ENCODE results near the gene PPIA. TPM values are rescaled to one million over a fixed set of nuclear protein-coding genes. Genes with fewer than 3 reads are reported as not detected.

Gene PPIA
- total RNA-seq, 1 experiment from 2014 or later, result 2,238 TPM

DNA sequence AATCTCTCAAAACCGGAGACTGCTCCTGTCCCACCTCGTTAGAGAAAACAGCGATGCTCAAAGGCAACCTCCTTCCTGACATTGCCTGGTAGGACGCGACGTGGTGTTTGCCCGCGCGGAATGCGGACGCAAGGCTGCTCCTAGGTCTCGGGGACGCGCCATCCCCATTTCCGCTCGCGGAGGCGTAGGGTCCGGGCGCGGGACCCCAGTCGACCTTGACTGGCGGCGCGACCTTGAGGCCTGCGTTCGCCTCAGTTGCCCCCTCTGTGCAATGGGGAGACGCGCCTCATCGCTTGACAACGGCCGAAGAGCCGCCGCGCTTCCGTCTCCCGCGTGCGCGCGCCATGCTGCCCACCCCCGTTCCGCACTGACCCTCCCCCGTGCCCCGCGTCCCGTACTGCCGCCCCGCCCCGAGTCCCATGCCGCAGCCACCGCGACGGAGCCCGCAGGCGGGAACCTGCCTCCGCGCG lies 412 bp upstream of the PPIA start:
- TF ChIP-seq, protein P1, sequence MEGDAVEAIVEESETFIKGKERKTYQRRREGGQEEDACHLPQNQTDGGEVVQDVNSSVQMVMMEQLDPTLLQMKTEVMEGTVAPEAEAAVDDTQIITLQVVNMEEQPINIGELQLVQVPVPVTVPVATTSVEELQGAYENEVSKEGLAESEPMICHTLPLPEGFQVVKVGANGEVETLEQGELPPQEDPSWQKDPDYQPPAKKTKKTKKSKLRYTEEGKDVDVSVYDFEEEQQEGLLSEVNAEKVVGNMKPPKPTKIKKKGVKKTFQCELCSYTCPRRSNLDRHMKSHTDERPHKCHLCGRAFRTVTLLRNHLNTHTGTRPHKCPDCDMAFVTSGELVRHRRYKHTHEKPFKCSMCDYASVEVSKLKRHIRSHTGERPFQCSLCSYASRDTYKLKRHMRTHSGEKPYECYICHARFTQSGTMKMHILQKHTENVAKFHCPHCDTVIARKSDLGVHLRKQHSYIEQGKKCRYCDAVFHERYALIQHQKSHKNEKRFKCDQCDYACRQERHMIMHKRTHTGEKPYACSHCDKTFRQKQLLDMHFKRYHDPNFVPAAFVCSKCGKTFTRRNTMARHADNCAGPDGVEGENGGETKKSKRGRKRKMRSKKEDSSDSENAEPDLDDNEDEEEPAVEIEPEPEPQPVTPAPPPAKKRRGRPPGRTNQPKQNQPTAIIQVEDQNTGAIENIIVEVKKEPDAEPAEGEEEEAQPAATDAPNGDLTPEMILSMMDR (IDR thresholded peaks at IDR 0.05; ENCODE audit: unreplicated experiment), result no peak
- BruUV-seq (replicated peaks), result TSS peak; percentile 33
- no peaks in the 10 kb centered on the region for H3K27me3 Mint-ChIP-seq (ENCODE audit: insufficient read depth, unreplicated experiment)
- intact Hi-C loops (cut with micrococcal nuclease), result loop anchor here (2.0 to 10.0 kb wide), 3 partner anchors 51 to 207 kb away; partner anchors contain the start of gene ZMIZ2
- H3K27ac Mint-ChIP-seq (ENCODE audit: low read depth, unreplicated experiment), result peak overlapping the region; percentile 98
- POLR2A ChIA-PET, result interaction anchor here (0.7 to 3.7 kb wide), 7 partner anchors 47 to 316 kb away, joined by 3 to 16 read pairs (median 4); partner anchors contain the start of genes DDX56, OGDH, TBRG4 and ZMIZ2
- H3K4me1 Mint-ChIP-seq (ENCODE audit: insufficient read depth, unreplicated experiment), result peaks cover 6% of the 10 kb centered on the region
- peak overlapping the region; percentile 87 for H3K4me3 Mint-ChIP-seq (ENCODE audit: unreplicated experiment)
- no peaks in the 10 kb centered on the region for H3K9me3 Mint-ChIP-seq (ENCODE audit: unreplicated experiment)
- peak; percentile 59 for DNase-seq (ENCODE audit: unreplicated experiment)
- CTCF ChIA-PET, result interaction anchor here (0.7 kb wide), 1 partner anchor 98 kb away, joined by 3 read pairs; no protein-coding TSS in a partner anchor
- peaks cover 54% of the 10 kb centered on the region for H3K36me3 Mint-ChIP-seq (ENCODE audit: insufficient read depth, unreplicated experiment)

DNA sequence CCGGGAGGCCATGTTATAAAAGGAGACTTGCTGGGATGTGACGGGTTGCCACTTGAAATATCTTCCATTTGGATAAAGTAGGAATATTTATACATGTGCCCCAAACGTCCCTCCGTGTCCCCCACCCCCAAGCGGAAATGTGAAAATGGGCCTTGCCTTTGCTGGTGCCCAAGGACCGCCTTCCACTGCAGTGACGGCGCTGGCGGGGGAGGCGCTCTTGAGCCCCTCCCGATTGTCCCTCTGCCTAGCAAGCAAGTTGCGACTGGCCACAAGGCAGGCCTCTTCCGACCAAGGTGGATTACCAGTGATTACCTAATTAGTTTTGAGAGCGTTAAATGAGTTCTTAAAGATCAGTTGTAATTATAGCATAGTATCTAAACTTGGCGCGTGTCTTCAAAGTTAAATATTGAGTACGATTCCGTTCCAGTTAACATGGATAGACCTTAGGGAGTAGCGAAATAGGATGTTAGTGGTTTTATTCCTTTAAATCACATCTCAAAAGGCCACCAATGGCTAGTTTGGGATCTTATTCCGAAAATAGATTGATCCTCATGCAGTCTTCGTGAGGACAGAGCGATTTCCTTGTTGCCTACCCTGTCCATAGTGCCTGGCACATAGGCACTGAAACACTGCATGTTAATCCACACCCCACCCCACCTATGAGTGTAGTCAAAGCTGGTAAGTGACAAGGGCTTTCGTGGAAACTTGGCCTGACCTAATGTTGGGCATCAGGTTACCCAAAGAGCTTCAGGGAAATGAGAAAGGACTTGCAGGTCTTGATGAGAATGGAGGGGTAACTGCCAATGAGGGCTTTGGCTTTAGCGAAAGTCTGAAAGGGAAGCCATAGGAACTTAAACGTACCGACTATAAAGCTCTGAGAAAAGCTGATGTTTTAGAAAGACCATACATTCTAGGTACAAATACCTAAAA lies 1.1 kb downstream of the PPIA start:
- POLR2A ChIA-PET, result interaction anchor here (0.6 to 4.4 kb wide), 27 partner anchors 10 to 1245 kb away, joined by 3 to 75 read pairs (median 7); partner anchors contain the start of genes DDX56, H2AZ2, OGDH and PURB
- Mint-ChIP-seq H3K9me3 (ENCODE audit: unreplicated experiment) (no peaks in the 10 kb centered on the region), H3K4me3 (ENCODE audit: unreplicated experiment) (peak overlapping the region; percentile 87), H3K36me3 (ENCODE audit: insufficient read depth, unreplicated experiment) (peaks cover 66% of the 10 kb centered on the region), H3K27ac (ENCODE audit: low read depth, unreplicated experiment) (peak overlapping the region; percentile 98), H3K4me1 (ENCODE audit: insufficient read depth, unreplicated experiment) (peaks cover 6% of the 10 kb centered on the region), H3K27me3 (ENCODE audit: insufficient read depth, unreplicated experiment) (no peaks in the 10 kb centered on the region)
- DNase-seq (ENCODE audit: unreplicated experiment), result peak; percentile 90
- intact Hi-C loops (cut with micrococcal nuclease), result loop anchor here (1.0 to 10.0 kb wide), 5 partner anchors 50 to 209 kb away; partner anchors contain the start of genes OGDH and ZMIZ2
- TF ChIP-seq, protein P1 (IDR thresholded peaks at IDR 0.05; ENCODE audit: unreplicated experiment), result peak; percentile 42
- CTCF ChIA-PET, result interaction anchor here (0.6 to 1.6 kb wide), 9 partner anchors 43 to 338 kb away, joined by 3 to 11 read pairs (median 3); no protein-coding TSS in a partner anchor
- BruUV-seq (replicated peaks), result TSS peak; percentile 51

DNA sequence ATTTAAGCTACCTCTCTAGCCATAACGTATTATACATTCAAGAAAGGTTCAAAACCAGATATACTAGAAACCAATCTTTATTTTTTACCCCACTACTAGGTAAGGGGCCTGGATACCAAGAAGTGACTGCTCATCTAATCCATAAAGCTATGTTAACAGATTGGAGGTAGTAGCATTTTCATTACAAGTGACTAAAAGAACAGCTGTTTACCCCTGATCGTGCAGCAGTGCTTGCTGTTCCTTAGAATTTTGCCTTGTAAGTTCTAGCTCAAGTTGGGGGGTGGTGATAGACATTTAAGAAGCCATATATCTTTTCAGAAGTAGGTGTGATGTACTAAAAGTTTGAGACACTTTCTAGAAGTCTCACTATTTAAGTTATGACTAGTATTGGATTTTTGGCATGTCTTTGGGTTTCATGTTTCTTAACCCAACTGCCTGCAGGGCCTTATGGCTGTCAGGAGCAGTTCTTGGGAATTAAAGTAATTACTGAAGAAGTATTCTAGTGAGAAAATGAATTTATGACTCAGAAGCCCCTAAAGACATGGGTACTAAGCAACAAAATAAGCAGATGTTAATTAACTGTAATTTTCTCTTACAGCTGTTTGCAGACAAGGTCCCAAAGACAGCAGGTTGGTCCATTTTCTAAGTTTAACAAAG lies 2.3 kb downstream of the PPIA start:
- intact Hi-C loops (cut with micrococcal nuclease), result loop anchor here (10.0 kb wide), 2 partner anchors 54 to 104 kb away; partner anchors contain the start of gene ZMIZ2
- BruUV-seq (replicated peaks), result no TSS peak
- peaks cover 6% of the 10 kb centered on the region for H3K4me1 Mint-ChIP-seq (ENCODE audit: insufficient read depth, unreplicated experiment)
- DNase-seq (ENCODE audit: unreplicated experiment), result peak; percentile 28
- ChIA-PET CTCF (interaction anchor here (0.6 to 1.6 kb wide), 14 partner anchors 29 to 1829 kb away, joined by 3 to 11 read pairs (median 3); no protein-coding TSS in a partner anchor), POLR2A (interaction anchor here (0.6 to 4.4 kb wide), 23 partner anchors 9 to 338 kb away, joined by 3 to 75 read pairs (median 7); partner anchors contain the start of genes DDX56, H2AZ2, OGDH and PURB)
- H3K27ac Mint-ChIP-seq (ENCODE audit: low read depth, unreplicated experiment), result no peak overlapping the region
- H3K27me3 Mint-ChIP-seq (ENCODE audit: insufficient read depth, unreplicated experiment), result no peaks in the 10 kb centered on the region
- TF ChIP-seq, protein P1 (IDR thresholded peaks at IDR 0.05; ENCODE audit: unreplicated experiment), result no peak
- peak overlapping the region; percentile 87 for H3K4me3 Mint-ChIP-seq (ENCODE audit: unreplicated experiment)
- H3K9me3 Mint-ChIP-seq (ENCODE audit: unreplicated experiment), result no peaks in the 10 kb centered on the region
- H3K36me3 Mint-ChIP-seq (ENCODE audit: insufficient read depth, unreplicated experiment), result peaks cover 78% of the 10 kb centered on the region
